Umbilical cord (tissue), 2 donors: ENCODE data around the gene PCED1B. TPM values are rescaled to one million over a fixed set of nuclear protein-coding genes. Genes with fewer than 3 reads are reported as not detected.
"Not testable (repeated sequence)": the region's sequence is repeated elsewhere in the genome, so short reads cannot be mapped to it uniquely, and the experiment has no call there.

ENCODE experiments used
- DNase-seq: peaks from one replicate; pipeline ENCODE4 v3.0.0-alpha.2; 2015; ENCODE audit warnings: low spot score
- total RNA-seq: library from RNA; depleted of rRNA; stranded (reverse); fragments of >200 nt; gene quantifications from one replicate; pipeline ENCODE4 v1.2.3, GENCODE V29; 2014; ENCODE audit warnings: low replicate concordance; ENCODE audit not compliant: insufficient read depth

Gene PCED1B
- total RNA-seq, 1 donor from 2014 or later, result 6.5 TPM

DNA sequence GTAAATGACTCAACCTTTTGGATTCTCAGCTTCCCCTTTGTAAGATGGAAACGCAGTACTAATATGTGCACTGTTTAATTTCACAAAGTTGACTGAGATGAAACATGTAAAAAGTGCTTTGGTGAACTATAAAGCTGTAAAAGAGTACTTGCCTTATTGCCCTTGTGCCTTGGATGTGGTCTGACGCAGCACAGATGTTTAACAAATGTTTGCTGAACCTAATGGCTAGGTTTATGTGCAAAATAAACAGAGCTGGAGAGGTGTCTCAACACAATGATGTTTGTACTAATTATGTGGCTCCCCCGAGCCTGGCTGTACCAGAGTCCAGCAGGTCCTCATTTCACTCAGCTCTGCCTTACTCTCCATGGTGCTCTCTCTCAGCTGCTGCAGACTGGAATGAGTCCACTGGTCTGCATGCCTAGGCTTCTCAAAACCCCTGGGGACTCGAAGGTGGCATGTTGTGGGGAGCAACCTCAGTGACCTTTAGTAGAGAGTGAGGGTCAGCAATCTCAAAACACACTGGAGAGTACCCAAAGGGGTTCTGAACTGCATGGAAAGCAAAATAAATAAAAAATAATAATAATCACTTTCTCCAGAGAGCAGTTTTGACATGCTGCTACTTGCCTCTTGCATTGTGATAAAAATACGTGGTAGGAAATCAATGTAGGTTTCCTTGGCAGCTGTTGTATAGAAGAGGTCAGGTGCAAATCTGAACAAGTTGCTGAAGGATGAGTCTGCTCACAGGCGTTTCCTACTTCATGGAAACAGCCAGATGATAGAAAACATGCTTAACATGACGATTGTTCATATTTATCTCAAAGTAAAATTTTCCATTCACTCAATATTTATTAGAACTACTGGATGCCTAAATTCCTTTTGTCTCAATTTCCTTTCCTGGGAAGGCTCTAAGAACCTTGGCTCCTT is 8.9 kb downstream of the PCED1B start:
- DNase-seq, result peak; percentile 65

DNA sequence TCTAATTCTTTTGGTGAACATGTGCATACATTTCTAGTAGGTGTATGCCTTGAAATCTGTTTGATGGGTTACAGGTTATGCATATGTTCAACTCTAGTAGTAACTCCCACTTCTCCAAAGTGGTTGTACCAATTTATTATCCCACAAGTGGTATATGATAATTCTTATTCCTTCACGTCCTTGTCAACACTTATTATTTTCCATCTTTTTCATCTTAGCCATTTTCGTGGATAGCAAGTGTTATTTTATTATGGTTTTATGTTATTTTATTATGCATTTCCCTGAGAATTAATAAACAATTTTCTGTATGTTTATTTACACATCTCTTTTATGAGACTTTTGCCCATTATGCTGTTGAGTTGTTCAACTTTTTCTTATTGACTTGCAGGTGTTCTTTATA is 11.6 kb downstream of the PCED1B start:
- no peak for DNase-seq

DNA sequence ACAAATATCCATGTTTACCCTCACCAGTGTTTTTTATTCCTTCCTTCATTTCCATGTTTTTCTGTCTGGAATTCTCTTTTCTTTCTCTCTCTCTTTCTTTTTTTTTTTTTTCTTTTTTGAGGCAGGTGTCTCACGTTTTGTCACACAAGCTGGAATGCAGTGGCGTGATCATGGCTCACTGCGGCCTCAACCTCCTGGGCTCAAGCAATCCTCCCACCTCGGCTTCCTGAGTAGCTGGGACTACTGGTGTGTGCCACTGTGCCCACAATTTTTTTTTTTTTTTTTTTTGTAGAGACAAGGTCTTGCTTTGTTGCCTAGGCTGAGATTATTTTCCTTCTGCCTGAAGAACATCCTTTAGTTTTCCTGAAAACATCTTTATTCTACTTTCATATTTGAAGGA is 15.4 kb downstream of the PCED1B start:
- no peak for DNase-seq

DNA sequence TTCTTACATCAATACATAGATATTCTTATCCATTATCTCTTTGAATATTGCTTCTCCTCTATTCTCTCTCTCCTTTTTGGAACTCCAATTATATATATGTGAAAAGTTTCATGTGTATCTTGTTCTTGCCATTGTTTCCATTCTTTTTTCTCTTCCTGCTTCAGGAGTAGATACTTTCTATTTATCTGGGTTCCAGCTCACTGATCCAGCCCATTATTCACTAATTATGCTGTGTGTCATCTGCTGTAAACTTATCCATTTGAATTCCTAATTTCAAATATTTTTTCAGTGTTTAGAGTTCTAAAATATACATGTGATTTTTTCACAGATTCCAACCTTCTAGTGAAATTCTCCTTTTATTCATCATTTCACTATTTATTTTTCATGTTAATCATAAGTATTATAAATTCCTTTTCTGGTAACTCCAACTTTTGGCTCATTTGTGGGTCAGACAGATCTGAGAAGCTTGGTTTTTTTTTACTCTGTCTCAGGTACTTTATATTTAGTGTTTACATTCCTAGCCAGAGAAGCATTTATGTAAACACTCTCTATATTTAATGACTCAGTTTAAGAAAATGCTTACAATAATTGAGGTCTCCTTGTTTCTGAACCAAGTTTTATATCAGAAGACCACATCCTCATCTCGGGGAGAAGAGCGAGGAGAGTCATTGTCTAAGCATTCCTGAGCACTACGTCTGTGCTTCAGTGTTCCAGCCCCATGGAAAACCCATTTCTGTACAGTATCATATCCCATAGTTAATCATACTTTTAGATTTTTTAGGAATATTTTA is 16.2 kb downstream of the PCED1B start:
- DNase-seq, result no peak

DNA sequence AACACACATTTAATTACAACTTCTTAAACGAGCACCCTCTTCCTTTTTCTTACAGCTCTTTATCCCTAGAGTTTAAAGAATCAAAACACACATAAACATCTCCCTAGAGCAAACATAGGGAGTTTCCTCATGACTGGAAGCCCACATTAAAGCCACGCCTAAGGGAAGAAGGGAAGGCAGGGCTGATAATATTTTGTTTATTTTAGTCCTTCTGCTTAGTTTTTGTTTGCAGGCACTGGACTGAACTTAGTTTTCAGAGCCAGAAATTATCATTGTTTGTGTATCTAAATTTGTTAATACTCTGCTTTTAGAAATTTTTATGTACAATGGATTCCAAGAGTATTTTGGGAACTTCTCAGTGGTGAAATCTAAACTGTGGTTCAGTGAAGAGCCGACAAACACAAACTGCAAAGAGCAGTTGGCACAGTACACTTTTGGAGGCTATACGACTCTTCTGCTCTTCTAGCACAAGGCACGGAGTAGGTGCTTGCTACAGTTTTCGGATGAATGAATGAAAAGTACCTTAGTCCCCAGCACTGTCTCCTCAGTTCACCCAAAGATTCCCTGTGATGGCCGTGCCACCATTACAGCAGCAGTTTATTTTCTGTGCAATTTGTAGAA is 18.0 kb downstream of the PCED1B start:
- DNase-seq, result no peak

DNA sequence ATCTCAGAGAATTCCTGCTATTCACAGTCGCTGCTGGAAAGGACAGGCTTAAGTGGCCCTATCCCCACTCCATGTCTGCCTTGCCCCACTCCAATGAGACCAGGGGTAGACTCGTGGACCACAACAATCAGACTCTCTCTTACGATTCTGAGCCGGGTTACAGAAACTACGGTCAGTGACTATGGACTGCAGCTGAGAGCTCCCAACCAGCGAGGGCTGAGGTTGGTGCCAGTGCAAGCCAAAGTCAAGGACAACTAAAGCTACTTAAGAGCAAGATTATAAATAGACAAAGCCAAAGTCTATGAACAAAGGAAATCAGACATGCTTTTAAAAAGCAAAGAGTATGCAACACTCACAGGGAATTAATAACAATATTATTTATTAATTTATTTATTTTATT is 18.7 kb downstream of the PCED1B start:
- no peak for DNase-seq

DNA sequence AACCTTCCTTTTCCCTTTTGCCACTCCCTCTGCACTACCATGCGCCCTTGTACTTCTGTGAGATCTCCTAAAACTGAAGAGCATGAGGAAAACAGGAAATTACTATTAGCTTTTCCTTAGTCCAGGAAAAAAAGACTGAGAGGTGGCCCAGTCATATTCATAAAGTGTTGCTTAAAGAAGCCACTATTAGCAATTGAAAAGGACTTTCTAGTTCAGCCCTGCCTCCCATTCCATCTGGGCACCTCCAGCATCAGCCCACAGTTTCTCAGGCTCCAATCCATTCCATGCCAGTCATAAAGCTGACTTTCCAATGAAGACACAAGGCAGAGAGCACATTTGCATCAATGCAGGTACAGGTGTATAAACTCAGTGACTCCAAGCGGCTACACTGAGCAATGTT is 20.2 kb downstream of the PCED1B start:
- no peak for DNase-seq

DNA sequence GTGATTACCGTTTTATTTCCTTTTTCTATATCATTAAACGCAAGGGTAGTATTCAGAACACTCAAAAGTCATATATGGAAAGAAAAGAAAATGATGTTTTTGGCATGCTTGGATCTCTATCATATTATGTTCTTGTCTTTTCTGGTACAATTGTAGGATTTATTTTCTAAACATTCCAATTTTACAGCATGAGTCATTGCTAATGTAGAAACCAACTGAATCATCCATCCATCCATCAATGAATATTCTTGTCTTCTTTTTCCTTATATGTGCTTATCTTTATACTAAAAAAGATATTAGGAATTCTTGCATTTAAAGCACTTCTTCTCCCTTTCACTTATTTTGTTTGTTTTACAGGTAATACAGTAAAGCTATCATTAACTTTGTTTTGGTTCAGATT is 20.7 kb downstream of the PCED1B start:
- DNase-seq, result no peak

DNA sequence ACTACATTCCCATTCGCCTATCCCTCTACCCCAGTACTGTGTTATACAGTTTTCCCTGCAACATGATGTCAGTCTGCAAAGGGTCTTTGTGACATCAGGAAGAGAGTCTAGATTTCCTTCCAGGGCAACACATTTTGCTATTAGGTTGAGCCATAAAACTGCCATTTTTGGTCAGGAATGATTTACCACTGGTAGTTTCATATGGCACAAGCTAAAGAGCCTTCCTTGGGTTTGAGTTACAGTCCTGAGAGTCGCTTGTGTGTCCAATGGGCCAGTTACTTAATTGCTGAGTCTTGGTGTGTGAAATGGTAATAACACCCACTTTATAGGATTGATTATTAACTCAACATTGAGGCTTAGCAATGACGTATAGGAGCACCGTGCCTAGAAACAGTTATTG is 23.0 kb downstream of the PCED1B start:
- DNase-seq, result no peak

DNA sequence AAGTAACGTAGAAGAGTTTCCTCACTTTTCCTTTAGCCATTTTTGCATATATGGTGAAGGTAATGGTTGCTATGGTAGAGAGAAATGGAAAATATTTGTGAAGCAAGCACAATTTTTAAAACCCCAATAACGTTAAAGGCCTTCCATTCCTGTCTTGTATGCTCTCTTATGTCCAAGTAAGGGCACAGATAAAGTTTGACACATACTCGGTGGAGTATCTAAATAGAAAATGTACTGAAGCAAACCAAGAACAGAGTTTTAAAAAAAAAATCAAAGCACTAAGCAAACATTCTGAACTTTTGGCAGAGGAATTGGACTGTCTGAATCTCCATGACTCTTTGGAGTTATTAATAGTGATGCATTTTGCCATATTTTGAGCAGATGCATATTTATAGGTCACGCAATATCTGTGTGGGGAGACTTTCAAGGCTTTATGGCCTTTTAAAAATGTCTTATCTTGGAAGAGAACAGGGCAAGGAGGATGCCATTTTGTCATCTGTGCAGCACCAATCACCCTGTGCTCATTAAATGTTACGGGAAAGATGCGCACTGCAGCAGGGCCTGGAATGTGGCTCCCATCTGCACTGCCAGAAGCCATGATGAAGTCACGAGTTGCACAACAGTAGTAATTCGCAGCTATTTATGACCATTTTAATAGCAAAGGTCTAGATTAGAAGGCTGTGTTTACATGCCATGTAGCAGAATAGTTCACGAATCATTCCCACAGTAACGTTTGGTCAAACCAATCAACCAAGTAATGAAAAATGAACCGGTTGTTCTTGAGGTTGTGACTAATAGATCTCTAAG is 23.6 kb downstream of the PCED1B start:
- DNase-seq, result peak; percentile 86

DNA sequence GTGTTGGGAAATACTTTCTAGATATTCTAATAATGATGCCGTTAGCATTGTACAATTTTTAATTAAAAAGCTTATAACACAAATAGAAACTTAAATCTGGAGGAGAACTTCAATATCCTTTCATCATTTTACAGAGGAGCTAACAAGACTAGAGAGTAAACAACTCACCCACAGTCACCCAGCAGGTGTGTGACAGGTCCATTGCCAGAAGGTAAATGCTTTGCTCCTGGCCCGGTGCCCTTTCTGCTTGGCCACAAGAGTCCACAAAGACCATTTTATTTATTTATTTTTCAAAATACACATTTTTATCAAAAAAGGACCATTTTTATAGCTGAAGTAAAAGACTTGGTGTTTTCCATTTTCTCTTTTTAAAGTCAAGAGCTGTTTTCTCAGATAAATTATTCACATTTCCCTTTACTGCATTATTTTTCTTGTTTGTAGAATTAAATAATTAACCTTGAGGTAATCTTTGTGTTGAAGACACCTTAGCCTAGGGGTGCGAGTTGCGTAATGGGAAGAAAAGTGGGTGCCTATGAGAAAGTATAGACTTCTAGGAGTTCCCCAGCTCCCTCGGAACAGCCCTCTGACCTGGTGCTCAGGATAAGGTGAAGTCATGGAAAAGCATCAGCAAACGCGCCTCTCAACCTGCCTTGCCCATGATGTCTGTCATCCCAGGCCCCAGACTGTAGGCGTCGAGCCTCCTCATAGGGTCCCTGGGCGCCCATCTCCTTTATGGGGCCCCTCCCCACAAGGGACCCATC is 26.7 kb downstream of the PCED1B start:
- no peak for DNase-seq

DNA sequence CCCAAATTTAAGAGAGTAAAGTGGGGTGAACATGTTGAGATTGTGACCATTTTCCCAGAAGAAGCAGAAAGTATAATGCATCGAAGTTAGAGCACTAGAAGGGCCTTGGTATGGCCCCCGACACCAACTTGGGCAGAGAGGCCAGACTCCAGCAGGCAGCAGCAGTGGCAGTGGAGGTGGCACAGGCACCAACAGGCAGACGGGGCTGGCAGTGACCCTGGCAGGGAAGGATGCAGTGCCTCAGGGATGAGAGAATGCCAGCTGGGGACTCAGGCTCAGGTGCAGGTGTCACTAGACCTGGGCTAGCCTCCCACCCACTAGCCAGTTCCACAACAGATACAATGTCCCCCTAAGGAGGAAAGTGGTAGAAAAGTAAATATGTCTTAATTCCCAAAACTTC is 28.0 kb downstream of the PCED1B start:
- no peak for DNase-seq

DNA sequence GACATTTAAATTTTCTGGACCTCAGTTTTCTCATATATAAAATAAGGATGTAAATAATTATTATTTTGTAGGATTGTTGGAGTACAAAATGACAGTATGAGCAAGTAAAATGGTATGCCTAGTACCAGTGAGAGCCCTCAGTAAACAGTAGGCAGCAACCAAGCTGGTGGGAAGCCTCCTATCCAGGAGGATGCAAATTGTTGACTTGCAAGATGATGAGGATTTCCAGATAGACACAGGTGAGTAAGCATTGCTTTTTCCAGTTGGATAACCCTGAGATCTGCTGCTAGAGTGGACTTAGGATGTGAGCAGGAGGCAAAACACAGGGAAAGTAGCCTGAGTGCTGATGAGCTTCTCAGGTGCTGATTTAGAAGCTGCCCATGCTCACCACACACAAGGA is 28.5 kb downstream of the PCED1B start:
- DNase-seq, result no peak

DNA sequence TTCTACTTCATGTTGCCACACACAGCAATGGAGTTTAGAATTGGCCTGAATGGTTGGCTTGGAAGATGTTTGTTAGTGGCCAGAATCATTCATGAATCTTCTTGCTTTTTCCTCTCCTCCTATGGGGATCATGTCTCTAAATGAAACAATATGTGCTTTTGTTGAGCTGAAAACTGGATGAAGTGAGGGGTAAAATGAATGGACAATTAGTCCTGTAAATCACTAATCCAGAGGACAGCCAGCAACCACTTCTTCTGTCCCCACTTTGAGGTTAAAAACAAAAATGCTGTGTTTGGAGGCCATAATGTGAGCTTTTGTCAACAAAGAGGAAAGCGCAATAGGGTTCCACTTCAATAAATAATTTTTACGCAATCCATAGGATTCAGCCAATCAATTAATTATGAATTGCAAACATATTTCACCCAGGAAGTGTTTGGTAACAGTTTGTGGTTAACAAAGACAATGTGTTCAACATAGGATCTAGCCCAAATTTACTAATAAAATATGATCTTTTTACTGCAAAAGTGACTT is 30.7 kb downstream of the PCED1B start:
- DNase-seq, result no peak

DNA sequence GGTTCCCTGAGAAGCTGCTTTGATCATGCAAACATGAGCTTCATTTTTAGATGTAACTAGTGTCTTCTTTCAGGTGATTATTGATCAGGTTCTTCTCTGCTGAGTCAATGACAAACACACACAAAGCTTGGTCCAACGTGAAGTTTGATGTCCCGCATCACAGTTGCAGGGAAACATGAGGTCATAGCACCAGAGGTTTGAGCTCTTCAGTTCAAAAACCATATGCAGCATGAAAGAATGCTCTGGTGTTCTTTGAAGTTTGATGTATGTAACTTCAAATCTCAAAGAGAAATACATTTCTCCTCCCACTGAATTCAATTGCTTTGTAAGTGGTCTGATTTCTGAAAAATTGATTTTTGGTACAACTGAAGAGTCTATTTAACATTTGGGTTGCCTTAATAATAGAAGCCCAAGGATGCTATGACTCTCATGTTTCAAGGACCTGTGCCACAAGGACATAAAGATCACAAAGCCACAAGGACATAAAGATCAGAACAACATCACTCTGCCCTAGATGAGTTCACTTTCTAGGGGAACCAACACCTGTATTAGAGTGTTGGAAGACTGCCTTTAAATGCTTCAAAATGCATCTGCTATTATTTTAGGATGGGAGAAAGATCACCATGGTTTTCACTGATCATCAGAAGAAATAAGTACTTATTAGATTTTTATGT is 31.4 kb downstream of the PCED1B start:
- DNase-seq, result no peak

DNA sequence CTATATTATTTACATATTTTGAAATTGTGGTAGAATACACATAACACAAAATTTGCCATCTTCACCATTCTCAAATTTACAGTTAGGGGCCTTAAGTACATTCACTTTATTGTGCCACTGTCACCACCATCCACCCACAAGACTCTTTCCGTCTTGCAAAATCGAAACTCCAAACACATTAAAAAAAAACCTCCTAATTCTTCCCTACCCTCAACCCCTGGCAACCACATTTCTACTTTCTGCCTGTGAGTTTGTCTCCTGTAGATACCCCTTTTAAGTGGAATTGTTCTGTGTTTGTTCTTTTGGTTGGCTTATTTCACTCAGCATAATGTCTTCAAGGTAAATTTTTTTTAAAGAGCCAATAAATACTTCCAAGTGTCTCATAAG is 32.0 kb downstream of the PCED1B start:
- no peak for DNase-seq

DNA sequence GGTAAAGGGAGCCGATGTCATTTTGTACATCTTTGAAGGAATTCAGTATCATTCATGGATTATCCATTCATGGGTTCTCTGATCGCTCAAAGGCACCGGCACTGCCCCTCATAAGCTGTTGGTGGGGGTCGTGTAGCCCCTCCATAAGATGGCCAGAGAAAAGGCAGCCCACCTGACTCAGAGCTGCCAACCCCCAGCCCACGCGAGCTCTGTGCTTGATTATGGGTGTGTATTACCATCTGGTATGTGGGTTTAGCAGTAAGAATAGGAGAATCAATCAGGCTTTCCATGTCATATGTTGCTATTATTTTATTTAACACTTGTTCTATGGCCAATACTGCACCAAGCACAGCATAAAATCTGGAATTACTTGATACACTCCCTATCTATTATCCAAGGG is 32.4 kb downstream of the PCED1B start:
- no peak for DNase-seq

DNA sequence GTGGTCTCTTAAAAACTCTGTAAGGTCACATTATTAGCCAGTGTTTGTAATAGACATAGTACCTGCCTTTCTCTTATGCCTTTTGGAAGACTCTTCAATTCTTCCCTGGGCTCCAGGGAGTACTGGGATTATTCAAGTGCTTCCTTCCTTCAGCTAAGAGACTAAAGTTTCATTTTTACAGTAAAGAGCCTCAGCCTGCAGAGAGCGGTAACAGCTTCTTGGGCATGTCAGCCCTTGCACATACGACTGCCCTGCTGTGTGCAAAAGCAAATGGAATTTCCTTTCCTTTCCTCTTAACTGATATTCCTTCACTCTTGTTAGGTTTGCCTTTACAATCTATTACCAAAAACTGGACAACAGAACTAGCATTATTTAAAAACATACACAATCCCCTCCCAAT is 33.3 kb downstream of the PCED1B start:
- DNase-seq, result no peak

DNA sequence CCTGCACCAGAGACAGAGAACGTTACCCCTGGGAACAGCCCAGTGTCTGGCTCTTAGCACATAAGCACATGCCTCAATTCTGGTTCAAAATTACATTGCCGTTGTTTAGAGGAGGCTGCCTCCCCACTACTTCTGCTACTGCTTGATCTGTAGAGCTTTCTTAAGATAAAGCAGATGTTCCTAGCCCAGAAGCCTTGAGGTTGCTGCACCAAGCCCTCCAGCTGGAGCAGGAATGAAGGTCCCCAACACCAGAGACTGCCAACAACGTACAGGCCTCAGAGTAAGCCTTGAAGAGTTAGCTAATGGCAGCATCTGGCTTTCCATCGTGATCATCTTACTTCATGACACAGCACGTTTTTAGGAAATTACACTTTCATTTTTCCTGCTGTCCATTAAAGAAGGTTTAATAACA is 35.1 kb downstream of the PCED1B start:
- peak; percentile 39 for DNase-seq

DNA sequence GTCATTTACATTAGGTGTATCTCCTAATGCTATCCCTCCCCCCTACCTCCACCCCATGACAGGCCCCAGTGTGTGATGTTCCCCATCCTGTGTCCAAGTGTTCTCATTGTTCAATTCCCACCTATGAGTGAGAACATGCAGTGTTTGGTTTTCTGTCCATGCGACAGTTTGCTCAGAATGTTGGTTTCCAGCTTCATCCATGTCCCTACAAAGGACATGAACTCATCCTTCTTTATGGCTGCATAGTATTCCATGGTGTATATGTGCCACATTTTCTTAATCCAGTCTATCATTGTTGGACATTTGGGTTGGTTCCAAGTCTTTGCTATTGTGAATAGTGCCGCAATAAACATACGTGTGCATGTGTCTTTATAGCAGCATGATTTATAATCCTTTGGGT is 37.9 kb downstream of the PCED1B start:
- not testable (repeated sequence) for DNase-seq
